AG08396 (cell line): ENCODE results near the gene ACOX3.
"Not testable (repeated sequence)": the region's sequence is repeated elsewhere in the genome, so short reads cannot be mapped to it uniquely, and the experiment has no call there.

ENCODE experiments used
- DNase-seq: peaks from one replicate; pipeline ENCODE4 v3.0.0; 2012; ENCODE audit warnings: low spot score, mixed read lengths

Gene ACOX3

DNA sequence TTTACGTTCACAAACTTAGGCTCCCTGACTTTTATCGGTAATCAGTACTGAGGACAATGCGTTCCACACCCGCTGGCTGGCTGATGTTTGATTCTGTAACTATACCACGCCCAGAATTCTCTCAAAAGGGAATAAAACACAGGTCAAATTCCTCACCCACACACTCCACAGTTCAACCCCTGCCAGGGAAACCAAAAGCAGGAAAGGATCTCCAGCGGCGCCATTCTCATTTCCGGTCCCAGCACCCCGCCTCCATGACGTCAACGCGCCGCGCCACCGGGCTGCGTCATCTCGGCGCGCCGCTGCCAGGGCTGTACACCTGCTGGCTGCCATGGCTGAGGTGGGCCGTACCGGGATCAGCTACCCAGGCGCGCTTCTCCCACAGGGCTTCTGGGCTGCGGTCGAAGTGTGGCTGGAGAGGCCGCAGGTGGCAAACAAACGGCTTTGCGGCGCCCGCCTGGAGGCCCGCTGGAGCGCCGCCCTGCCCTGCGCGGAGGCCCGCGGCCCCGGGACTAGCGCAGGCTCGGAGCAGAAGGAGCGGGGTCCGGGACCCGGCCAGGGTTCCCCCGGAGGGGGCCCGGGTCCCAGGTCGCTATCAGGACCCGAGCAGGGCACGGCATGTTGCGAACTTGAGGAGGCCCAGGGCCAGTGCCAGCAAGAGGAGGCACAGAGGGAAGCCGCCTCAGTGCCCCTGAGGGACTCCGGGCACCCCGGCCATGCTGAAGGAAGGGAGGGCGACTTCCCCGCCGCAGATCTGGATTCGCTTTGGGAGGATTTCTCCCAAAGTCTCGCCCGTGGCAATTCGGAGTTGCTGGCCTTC lies at the start of gene ACOX3, which contains the start of gene TRMT44:
ACOX3 (minus strand) TSS at position 232 of the 820 bp plus-strand sequence. CDS start 24,202 bp downstream, outside the sequence.
TRMT44 (plus strand) TSS at position 286 of the 820 bp plus-strand sequence; CDS start at position 332, 46 bp downstream.
- peak; percentile 94 for DNase-seq

DNA sequence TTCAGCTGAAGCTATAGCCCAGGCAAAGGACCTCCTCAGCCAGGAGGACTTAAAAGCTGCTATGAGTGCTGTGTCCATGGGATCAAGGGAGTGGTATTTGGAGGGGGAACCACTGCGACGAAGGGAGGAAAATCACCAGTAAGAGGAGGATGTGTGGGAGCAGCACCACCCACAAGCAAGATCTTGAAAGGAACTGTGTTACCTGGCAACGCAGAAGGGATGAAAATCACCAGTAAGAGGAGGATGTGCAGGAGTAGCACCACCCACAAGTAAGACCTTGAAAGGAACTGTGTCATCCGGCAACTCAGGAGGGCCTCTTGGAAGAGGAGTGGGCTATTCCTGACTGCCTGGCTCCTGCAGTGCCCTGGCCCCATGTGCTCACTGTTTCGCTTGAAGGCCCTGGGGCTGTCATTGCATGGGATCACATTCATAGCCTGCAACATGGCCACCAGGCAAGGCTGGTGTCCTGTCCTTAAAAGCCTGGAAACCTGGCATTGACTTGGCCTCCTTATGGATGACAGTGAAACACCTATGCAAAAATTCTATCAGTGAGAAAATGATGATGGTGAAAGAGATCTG lies 48.4 kb upstream of the ACOX3 start:
- DNase-seq: no peak

- not testable (repeated sequence) for DNase-seq
Measured at GRCh38 chr4:8486643-8487042, 46.1 kb upstream of the ACOX3 start.

DNA sequence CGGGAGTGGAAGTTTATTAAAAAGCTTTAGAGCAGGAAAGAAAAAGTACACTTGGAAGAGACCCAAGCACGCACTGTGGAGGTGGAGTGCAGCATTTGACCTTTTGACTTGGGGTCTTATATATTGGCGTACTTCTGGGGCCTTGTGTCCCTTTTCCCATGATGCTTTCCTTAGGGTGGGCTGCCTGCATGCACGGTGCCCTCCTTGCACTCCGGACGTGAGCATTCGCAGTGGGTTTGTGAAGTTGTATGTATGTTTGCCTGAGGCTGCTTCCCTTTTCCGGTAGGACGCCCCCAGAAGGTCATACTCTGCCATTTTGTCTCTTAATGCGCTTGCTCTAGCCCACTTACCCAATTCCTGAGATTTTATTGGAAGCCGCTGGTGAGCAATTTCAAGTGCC lies 39.7 kb upstream of the ACOX3 start:
- no peak for DNase-seq

DNA sequence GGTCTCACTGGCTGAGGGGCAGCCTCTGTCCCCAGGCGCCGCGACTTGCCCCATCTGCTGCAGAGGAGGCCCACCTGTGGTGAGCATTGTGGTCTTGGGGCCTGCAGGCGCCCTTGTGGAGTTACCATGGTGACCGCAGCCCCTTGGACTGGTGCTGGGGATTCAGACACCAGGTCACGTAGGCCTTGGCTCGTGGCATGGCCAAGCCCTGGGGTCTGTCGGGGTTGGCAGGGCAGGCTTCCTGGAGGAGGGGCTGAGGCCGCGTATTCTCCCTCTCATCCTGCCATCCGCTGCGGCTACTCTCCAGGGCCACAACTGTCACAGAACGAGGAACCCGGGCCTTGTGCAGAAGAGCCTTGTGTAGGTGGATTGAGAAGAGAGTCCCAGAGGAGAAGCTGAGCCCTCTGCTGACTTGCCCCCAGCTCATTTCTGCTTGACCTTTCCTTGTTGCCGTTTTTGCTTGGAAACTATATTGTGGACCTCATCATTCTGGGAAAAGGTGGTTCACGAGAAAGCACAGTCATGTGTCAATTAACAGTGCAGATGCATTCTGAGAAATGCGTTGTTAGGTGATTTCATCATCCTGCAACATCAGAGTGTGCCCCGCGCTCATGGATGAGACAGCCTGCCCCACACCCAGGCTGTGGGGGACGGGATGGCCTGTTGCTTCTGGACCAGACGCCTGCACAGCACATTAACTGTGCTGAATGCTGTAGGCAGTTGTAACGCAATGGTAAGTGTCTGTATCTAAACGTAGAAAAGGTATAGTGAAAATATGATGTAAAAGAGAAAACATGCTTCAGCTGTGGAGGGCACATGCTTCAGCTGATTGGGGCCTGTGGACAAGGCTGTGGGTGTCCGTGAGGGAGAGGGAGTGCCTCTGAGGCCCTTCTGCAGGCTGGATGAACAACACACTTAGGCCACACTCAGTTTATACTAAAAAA lies 38.5 kb upstream of the ACOX3 start:
- DNase-seq: no peak

DNA sequence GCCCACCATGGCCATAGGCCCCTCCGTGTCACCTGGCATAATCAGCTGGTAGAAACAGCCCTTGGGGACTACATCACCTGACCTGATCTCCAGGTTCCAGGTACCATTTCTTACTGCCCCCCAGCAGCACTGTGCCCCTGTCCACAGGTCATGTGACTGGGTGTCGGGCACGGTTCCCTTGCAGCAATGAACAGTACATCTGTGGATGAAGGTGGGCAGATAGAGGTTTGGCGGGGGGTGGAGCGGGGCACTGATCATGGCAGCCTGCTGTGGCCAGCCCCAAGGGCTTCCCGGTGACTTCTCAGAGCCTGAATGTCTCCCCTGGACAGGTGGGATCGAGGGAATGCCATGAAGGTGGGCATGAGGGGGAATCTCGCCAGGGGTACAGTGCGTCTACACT lies 37.8 kb upstream of the ACOX3 start:
- no peak for DNase-seq

- no peak for DNase-seq
Measured at GRCh38 chr4:8477676-8478075, 37.2 kb upstream of the ACOX3 start.

DNA sequence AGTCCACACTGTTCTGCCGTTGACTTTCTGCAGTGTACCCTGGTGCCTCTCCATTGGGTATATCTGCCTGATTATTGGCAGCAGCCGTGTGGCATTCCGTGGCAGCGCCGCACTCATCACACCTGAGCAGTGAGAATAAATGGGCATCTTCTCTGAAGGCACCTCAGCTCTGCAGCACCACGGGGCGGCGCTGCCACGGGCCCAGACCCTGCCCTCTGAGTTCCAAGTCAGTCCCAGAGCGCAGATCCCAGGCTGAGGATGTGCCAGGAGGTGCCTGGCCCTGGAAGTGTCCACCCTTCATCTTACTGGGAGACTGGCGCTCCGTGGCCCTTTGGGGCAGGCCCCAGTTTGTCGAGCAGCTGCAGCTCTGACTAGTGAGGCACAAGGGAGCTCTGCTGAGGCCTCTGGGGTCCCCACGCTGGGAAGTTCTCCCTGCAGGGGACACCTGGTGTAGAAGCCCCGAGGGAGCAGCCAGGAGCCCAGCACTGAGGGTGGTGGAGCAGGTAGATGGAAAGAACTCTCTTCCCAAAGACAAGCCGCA lies 36.6 kb upstream of the ACOX3 start:
- no peak for DNase-seq

GRCh38 chr4:8475751-8476575 lies 35.4 kb upstream of the ACOX3 start:
- DNase-seq: no peak

DNA sequence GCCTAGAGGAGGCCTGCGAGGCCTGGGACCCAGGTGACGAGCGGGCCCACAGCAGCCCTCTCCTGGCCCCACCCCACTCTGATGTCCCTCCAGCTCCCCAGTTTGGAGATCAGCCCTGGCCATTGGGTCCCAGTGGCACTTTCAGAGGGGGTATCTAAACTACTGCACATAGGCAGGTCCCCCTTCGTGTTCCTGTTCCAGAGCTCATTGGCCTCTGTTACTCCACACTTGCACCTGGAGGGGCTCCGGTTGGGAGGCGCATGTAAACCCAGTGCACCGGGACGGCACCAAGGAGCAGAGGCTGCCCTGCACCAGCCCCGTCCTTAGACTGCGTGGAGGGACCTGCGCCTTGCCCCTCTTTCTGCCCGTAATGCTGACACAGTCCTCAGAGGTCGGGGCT lies 34.3 kb upstream of the ACOX3 start:
- no peak for DNase-seq

GRCh38 chr4:8473920-8474590 lies 33.5 kb upstream of the ACOX3 start:
- DNase-seq: no peak

DNA sequence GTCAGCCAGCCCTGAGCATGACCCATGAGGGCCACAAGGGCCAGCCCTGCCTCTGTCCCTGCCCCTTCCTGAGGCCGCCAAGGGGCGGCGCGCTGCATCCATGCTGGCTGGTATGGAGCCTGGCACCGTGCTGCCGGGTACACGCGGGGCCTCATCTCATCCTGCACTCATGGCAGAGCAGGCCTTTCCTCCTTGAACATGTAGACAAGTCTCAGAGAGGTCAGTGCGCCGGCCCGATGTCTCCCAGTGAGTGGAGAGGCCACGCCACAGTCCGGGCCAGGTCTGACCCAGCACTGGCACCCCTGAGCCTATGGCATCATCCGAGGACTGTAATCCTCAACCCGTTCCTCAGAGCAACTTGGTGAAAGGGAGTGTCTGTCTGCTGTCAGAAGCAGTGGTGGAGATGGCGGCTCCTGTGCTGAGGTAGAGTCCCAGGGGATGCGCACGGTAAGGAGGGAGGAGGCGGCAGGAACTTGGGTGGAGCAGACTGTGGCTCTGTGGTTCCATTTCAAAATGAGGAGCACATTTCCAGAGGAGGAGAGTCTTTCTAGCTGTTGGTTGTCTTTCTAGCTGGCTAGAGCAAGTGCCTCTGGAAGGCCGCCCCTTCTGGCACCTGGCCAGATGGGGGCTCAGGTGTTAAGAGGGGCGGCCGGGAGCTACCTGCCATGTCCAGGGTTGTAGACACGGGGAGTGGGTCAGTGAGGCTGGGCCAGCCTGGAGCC lies 32.8 kb upstream of the ACOX3 start:
- no peak for DNase-seq

- DNase-seq: peak; percentile 93
Measured at GRCh38 chr4:8472689-8473197, 32.2 kb upstream of the ACOX3 start.

- DNase-seq: no peak
Measured at GRCh38 chr4:8472158-8472688, 31.7 kb upstream of the ACOX3 start.

DNA sequence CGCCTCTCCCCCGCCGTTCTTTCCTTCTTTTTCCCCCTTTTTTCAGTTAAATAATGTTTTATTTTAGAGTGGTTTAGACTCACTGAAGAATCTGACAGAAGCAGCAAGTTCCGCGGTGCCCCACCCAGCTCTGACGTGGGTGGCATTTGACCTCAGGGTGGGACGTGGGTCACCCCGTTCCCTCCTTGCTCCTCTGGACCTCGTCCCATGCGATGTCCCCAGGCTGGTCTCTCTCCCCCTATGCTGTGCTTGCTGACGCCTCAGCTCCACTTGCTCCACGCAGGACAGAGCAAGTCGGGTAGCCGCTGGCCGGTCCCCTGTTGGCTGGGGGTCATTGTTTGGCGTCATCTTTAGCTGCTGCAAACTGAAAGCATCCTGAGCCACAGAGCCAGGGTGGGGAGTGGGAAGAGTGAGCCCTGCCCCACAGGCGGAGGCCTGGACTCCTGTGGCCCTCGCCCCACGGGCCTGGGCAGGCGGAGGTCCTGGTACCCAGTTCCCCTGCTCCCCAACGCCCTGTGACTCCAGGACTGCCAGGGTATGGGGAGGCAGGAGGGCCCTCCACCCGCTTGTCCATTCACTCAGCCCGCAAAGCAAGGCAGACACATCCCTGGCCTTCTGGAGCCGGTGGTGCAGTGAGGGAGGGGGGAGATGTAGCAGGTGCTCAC lies 30.8 kb upstream of the ACOX3 start:
- DNase-seq: no peak

DNA sequence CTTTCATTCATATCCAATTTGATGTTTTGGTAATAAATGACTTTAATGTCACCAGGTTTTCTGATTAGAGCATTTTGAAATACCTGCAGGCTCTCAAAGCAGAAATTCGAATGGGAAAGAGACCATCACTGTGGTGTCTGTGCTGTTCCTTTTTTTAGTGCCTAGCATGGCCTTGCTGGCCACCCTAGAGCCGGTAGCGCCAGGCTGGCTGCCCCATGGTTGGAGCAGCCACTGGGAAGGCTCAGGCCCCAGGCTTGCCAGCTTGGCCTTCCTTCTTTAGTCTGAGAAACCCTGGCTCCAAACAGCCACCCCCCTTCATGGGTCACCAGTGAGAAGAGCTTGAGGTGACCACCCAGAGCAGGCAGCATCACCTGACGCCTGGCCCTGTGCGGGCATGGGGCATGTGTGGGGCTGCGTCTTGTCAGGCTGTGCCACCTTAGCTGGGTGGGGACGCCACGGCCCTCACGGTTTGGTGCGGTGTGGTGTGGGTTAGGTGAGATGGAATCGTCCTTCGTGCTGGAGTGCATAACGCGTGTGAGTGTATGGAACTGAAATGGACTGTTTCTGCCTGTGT lies 30.0 kb upstream of the ACOX3 start:
- DNase-seq: no peak

DNA sequence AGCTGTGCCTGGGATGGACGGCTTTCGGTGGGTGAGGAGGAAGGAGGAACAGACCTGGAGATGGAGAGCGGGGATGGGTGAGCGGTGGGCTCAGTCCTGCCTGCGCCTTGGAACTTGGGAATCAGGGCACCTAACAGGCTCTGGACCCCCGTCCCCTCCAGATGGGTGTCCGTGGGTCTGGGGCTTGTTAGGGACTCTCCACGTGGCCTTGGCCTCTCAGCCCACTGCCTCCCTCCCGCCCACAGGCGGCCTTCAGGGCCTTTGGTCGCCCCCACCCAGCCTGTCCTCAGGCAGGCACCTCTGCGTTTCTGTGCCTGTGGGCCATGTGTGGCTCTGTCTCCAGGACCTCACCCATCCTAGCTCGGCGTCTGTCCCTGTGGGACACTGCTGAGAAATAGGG lies 29.0 kb upstream of the ACOX3 start:
- DNase-seq: no peak

DNA sequence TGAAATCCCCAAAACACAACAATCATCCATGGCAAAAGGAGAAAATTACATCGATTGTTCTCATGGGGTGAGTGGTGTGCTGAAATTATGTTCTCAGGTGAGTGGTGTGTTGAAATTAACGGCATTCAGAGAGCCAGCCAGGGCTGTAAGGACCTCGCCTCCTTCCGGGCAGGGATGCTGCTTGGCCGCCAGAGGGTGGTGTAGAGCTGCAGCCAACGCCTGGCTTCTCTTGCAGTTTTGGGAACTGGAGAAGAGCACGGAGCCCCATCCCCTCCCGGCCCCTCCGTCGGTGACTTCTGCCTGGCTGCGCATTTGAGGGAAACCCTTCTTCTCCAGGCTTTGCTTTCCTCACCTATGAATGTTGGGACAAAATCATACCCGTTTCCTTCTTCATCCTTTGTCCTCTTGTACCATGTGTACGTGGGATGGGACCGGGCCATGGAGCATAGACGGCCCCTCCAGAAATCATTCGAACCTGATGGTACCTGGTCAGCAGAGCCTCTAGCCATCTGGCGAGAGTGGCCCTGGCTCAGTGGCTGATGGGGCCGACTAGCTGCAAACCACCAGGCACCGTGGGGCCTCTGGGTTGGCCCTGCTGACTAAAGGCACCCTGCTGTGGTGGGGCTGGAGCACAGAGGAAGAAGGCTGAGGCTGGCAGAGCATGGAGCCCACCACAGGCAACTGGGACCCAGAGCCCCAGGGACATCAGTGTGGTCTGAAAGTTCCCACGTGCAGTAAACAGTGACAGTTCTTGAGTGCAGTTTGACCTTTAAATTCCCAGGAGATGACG lies 28.4 kb upstream of the ACOX3 start:
- peak; percentile 82 for DNase-seq
